HCT116 (cell line): ENCODE results near the gene AKAP9. TPM values are rescaled to one million over a fixed set of nuclear protein-coding genes. Genes with fewer than 3 reads are reported as not detected.

Experiments
- ATAC-seq: fragments of 200-7000 bp; cut with Tn5 transposase; 2 replicates; pipeline ENCODE4 v1.9.1; 2020; ENCODE audit warnings: mild to moderate bottlenecking, moderate library complexity
- BruUV-seq: library from RNA; stranded (reverse); fragments of 400-500 nt; replicated peaks from 2 replicates; lab custom pipeline; 2021; lab: Mats Ljungman, UMichigan
- CTCF ChIA-PET: fragments of 300-600 bp; sonication (Branson Sonifier 250); formaldehyde crosslinking; loops from one replicate; lab custom pipeline; 2021; ENCODE audit warnings: antibody characterized with exemption; lab: Charles Lee
- POLR2A ChIA-PET: fragments of 300-600, 350-600 bp; sonication (Branson Sonifier 250); formaldehyde crosslinking; loops from one replicate; lab custom pipeline; 2021; ENCODE audit warnings: antibody characterized with exemption; lab: Charles Lee
- RAD21 ChIA-PET, 2 experiments: fragments of 300-600 bp; sonication (Branson Sonifier 250); formaldehyde crosslinking; loops; one replicate each; lab custom pipeline; 2023; ENCODE audit warnings: low total read pairs in 2 of 2; ENCODE audit not compliant: uncharacterized antibody in 2 of 2, unreplicated experiment in 2 of 2, low non-redundant PET in 1 of 2; lab: Charles Lee
- DNase-seq: peaks from one replicate; pipeline ENCODE4 v3.0.0-alpha.2; 2010; ENCODE audit warnings: low read depth, low spot score
- H2AFZ ChIP-seq: fragments of 200-600 bp; shearing (Covaris generic), sonication (generic); 2 replicates; pipeline ENCODE4 v1.6.1; 2017; ENCODE audit warnings: low read depth, mixed run types, mixed read lengths, antibody characterized with exemption, low read length; ENCODE audit not compliant: poor library complexity, severe bottlenecking
- H3K27ac ChIP-seq: 2 replicates; pipeline ENCODE4 v1.5.1; 2012; ENCODE audit warnings: low read depth, low read length
- H3K27me3 ChIP-seq: fragments of 200-600 bp; sonication (generic); 2 replicates; pipeline ENCODE4 v1.6.1; 2016; ENCODE audit warnings: mixed run types, low read length, mixed read lengths; ENCODE audit not compliant: insufficient read depth
- H3K36me3 ChIP-seq, 2 experiments: fragments of 200-500 bp in 1 of 2; fragments of 200-600 bp in 1 of 2; sonication (Bioruptor generic) in 1 of 2; sonication (generic) in 1 of 2; 2 replicates each; pipeline versions ENCODE4 v1.5.1 to v1.6.1; 2014 to 2016; ENCODE audit warnings: low read length in 2 of 2, inconsistent platforms in 1 of 2, mixed read lengths in 1 of 2, mixed run types in 1 of 2; ENCODE audit not compliant: insufficient read depth in 2 of 2, control insufficient read depth in 1 of 2
- H3K4me1 ChIP-seq, 2 experiments: fragments of 200-600 bp in 1 of 2; sonication (generic) in 1 of 2; 2 replicates each; pipeline versions ENCODE4 v1.5.1 to v1.6.1; 2012 to 2017; ENCODE audit warnings: low read length in 2 of 2, inconsistent platforms in 1 of 2, mild to moderate bottlenecking in 1 of 2, mixed read lengths in 1 of 2, mixed run types in 1 of 2, moderate library complexity in 1 of 2; ENCODE audit not compliant: insufficient read depth in 2 of 2, control insufficient read depth in 1 of 2
- H3K4me2 ChIP-seq: fragments of 200-600 bp; sonication (generic); 2 replicates; pipeline ENCODE4 v1.6.1; 2017; ENCODE audit warnings: mixed run types, low read length, mixed read lengths
- H3K4me3 ChIP-seq, 2 experiments: fragments of 200-600 bp in 1 of 2; sonication (generic) in 1 of 2; replicated peaks in 1 of 2; 2 replicates each; pipeline ENCODE4 v1.5.1; 2011 to 2016; ENCODE audit warnings: low read length in 2 of 2, control low read depth in 1 of 2, low read depth in 1 of 2, mild to moderate bottlenecking in 1 of 2, mixed read lengths in 1 of 2, mixed run types in 1 of 2
- H3K79me2 ChIP-seq: fragments of 200-600 bp; sonication (generic); 2 replicates; pipeline ENCODE4 v1.6.1; 2017; ENCODE audit warnings: mild to moderate bottlenecking, mixed run types, low read length, moderate library complexity, mixed read lengths; ENCODE audit not compliant: insufficient read depth
- H3K9ac ChIP-seq: fragments of 200-600 bp; sonication (generic); 2 replicates; pipeline ENCODE4 v1.6.1; 2016; ENCODE audit warnings: low read length, mixed read lengths
- H3K9me2 ChIP-seq: fragments of 200-600 bp; sonication (generic), shearing (Covaris generic); 2 replicates; pipeline ENCODE4 v1.6.1; 2017; ENCODE audit warnings: mixed run types, mild to moderate bottlenecking, moderate library complexity; ENCODE audit not compliant: insufficient read depth
- H3K9me3 ChIP-seq, 2 experiments: fragments of 200-500 bp in 1 of 2; fragments of 200-600 bp in 1 of 2; sonication (Bioruptor generic) in 1 of 2; sonication (generic) in 1 of 2; 2 replicates each; pipeline ENCODE4 v1.6.1; 2014 to 2017; ENCODE audit warnings: low read length in 2 of 2, mixed read lengths in 2 of 2, inconsistent platforms in 1 of 2, low read depth in 1 of 2, mild to moderate bottlenecking in 1 of 2, mixed run types in 1 of 2, moderate library complexity in 1 of 2; ENCODE audit not compliant: control insufficient read depth in 1 of 2, insufficient read depth in 1 of 2
- H4K20me1 ChIP-seq: fragments of 200-600 bp; sonication (generic), shearing (Covaris generic); 2 replicates; pipeline ENCODE4 v1.6.1; 2017; ENCODE audit warnings: mixed run types, mild to moderate bottlenecking, moderate library complexity; ENCODE audit not compliant: insufficient read depth
- CBX3 ChIP-seq: IDR thresholded peaks from 2 replicates; pipeline ENCODE4 v1.6.1; 2012; ENCODE audit warnings: low read depth
- CEBPB ChIP-seq: IDR thresholded peaks from 2 replicates; pipeline ENCODE4 v1.6.1; 2012; ENCODE audit warnings: low read depth
- EGR1 ChIP-seq: IDR thresholded peaks from 2 replicates; pipeline ENCODE4 v1.6.1; 2012; ENCODE audit warnings: low read depth
- ELF1 ChIP-seq: IDR thresholded peaks from 2 replicates; pipeline ENCODE4 v1.6.1; 2012; ENCODE audit warnings: low read depth, borderline replicate concordance
- EZH2 ChIP-seq: fragments of 200-600 bp; sonication (generic); IDR thresholded peaks from 2 replicates; pipeline ENCODE4 v1.6.1; 2017; ENCODE audit warnings: antibody characterized with exemption, mixed run types
- EZH2phosphoT487 ChIP-seq: fragments of 200-600 bp; IDR thresholded peaks from 2 replicates; pipeline ENCODE4 v1.6.1; 2018; ENCODE audit warnings: antibody characterized with exemption, borderline replicate concordance
- JUND ChIP-seq: IDR thresholded peaks from 2 replicates; pipeline ENCODE4 v1.6.1; 2012
- SIN3A ChIP-seq: IDR thresholded peaks from 2 replicates; pipeline ENCODE4 v1.6.1; 2012; ENCODE audit warnings: low read depth
- SRF ChIP-seq: IDR thresholded peaks from 2 replicates; pipeline ENCODE4 v1.6.1; 2012; ENCODE audit warnings: low read depth
- YY1 ChIP-seq: IDR thresholded peaks from 2 replicates; pipeline ENCODE4 v1.6.1; 2011; ENCODE audit warnings: low read length, low read depth, moderate library complexity, mild to moderate bottlenecking; ENCODE audit not compliant: insufficient replicate concordance; ENCODE audit errors: extremely low read depth
- intact Hi-C: fragments of 100-400 bp; cut with micrococcal nuclease; formaldehyde crosslinking; loops from 2 replicates; pipeline ENCODE4 v1.10.0; 2022
- total RNA-seq: library from RNA; stranded (reverse); gene quantifications from one replicate; pipeline ENCODE4 v1.2.1, GENCODE V29; 2021; ENCODE audit not compliant: unreplicated experiment
- TF ChIP-seq, protein P1 (sequence below), 3 experiments: fragments of 200-600 bp in 1 of 3; sonication (generic) in 1 of 3; IDR thresholded peaks in 2 of 3; conservative IDR thresholded peaks in 1 of 3; 2 replicates each; pipeline ENCODE4 v1.5.1; 2012 to 2017; ENCODE audit warnings: low read depth in 2 of 3, low read length in 2 of 3, antibody characterized with exemption in 1 of 3, borderline replicate concordance in 1 of 3, control low read depth in 1 of 3, mild to moderate bottlenecking in 1 of 3, mixed read lengths in 1 of 3, mixed run types in 1 of 3, moderate library complexity in 1 of 3; ENCODE audit not compliant: insufficient read depth in 1 of 3
- TF ChIP-seq, protein P2 (sequence below): IDR thresholded peaks from 2 replicates; pipeline ENCODE4 v1.6.1; 2011; ENCODE audit warnings: mild to moderate bottlenecking, low read length, moderate library complexity; ENCODE audit not compliant: insufficient replicate concordance; ENCODE audit errors: extremely low read depth
- TF ChIP-seq, protein P3 (sequence below): IDR thresholded peaks from 2 replicates; pipeline ENCODE4 v1.6.1; 2012

Gene AKAP9
- total RNA-seq, 1 experiment from 2014 or later = 32.6 TPM

DNA sequence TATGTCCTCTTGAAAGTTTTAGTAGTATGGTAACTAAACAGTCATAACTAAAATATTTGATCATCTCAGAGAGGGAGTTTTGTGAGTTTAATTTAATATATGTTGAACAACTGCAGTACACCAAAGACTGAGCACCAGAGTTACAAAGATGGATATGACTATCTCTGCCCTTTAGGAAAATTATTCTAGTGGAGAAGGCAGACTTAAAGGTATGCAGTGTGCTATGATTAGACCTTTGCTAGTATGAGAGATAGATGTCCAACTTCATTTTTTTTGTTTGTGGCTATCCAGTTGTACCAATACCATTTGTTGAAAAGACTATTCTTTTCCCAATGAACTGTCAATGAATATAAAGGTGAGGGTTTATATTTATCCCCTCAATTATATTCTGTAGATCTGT is 33.4 kb downstream of the AKAP9 start:
- no peaks in the 10 kb centered on the region for H4K20me1 ChIP-seq
- DNase-seq (no peak), ATAC-seq (no peak)
- ChIA-PET POLR2A (no interaction called here), CTCF (no interaction called here), RAD21 (no interaction called here)
- no peaks in the 10 kb centered on the region for H3K36me3 ChIP-seq
- H3K79me2 ChIP-seq = peaks cover 24% of the 10 kb centered on the region; the same call in 1 of the 2 replicates
- no peaks in the 10 kb centered on the region for H3K4me1 ChIP-seq
- no peak overlapping the region for H3K9ac ChIP-seq
- H3K4me3 ChIP-seq = no peak overlapping the region
- no peak overlapping the region for H2AFZ ChIP-seq
- no peaks in the 10 kb centered on the region for H3K9me3 ChIP-seq
- H3K4me2 ChIP-seq = no peak overlapping the region
- no peak overlapping the region for H3K27ac ChIP-seq
- no peaks in the 10 kb centered on the region for H3K9me2 ChIP-seq
- TSS peak; percentile 56 for BruUV-seq
- H3K27me3 ChIP-seq = no peaks in the 10 kb centered on the region
- TF ChIP-seq, protein P1, sequence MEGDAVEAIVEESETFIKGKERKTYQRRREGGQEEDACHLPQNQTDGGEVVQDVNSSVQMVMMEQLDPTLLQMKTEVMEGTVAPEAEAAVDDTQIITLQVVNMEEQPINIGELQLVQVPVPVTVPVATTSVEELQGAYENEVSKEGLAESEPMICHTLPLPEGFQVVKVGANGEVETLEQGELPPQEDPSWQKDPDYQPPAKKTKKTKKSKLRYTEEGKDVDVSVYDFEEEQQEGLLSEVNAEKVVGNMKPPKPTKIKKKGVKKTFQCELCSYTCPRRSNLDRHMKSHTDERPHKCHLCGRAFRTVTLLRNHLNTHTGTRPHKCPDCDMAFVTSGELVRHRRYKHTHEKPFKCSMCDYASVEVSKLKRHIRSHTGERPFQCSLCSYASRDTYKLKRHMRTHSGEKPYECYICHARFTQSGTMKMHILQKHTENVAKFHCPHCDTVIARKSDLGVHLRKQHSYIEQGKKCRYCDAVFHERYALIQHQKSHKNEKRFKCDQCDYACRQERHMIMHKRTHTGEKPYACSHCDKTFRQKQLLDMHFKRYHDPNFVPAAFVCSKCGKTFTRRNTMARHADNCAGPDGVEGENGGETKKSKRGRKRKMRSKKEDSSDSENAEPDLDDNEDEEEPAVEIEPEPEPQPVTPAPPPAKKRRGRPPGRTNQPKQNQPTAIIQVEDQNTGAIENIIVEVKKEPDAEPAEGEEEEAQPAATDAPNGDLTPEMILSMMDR (IDR thresholded peaks at IDR 0.05 in 2 of 3, conservative IDR thresholded peaks at IDR 0.05 in 1 of 3; ENCODE audit: borderline replicate concordance in 1 of 3, insufficient read depth in 1 of 3, low read depth in 2 of 3, low read length in 2 of 3) = no peak
- TF ChIP-seq SIN3A (no peak), CEBPB (no peak), CBX3 (no peak), EZH2 (no peak), JUND (no peak), EGR1 (no peak), EZH2phosphoT487 (no peak), YY1 (no peak), ELF1 (no peak), SRF (no peak)
- TF ChIP-seq, protein P2, sequence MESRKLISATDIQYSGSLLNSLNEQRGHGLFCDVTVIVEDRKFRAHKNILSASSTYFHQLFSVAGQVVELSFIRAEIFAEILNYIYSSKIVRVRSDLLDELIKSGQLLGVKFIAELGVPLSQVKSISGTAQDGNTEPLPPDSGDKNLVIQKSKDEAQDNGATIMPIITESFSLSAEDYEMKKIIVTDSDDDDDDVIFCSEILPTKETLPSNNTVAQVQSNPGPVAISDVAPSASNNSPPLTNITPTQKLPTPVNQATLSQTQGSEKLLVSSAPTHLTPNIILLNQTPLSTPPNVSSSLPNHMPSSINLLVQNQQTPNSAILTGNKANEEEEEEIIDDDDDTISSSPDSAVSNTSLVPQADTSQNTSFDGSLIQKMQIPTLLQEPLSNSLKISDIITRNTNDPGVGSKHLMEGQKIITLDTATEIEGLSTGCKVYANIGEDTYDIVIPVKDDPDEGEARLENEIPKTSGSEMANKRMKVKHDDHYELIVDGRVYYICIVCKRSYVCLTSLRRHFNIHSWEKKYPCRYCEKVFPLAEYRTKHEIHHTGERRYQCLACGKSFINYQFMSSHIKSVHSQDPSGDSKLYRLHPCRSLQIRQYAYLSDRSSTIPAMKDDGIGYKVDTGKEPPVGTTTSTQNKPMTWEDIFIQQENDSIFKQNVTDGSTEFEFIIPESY = no peak
- TF ChIP-seq, protein P3, sequence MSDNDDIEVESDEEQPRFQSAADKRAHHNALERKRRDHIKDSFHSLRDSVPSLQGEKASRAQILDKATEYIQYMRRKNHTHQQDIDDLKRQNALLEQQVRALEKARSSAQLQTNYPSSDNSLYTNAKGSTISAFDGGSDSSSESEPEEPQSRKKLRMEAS = no peak
- intact Hi-C loops = no loop called here
